Esophagus muscularis mucosa (tissue), 4 donors: ENCODE measurements around the gene TTLL5. TPM values are rescaled to one million over a fixed set of nuclear protein-coding genes. Genes with fewer than 3 reads are reported as not detected.

Source experiments
- DNase-seq: peaks from one replicate; pipeline ENCODE4 v3.0.0-alpha.2; 2017; ENCODE audit errors: extremely low spot score
- H3K27ac ChIP-seq, 4 donors: fragments of 200-600 bp; sonication (generic); replicated peaks in 1 of 4; 1 replicate in 3 of 4; 2 replicates in 1 of 4; pipeline ENCODE4 v1.5.1; 2016 to 2019; ENCODE audit warnings: mild to moderate bottlenecking in 1 of 4
- H3K27me3 ChIP-seq, 4 donors: fragments of 200-600 bp; sonication (generic); one replicate each; pipeline versions ENCODE4 v1.5.1 to v1.6.0; 2016 to 2019
- H3K36me3 ChIP-seq, 4 donors: fragments of 200-600 bp; sonication (generic); one replicate each; pipeline ENCODE4 v1.5.1; 2016 to 2019
- H3K4me1 ChIP-seq, 4 donors: fragments of 200-600 bp; sonication (generic); one replicate each; pipeline ENCODE4 v1.5.1; 2016 to 2019
- H3K4me3 ChIP-seq, 4 donors: fragments of 200-600 bp; sonication (generic); 1 replicate in 2 of 4; 2 replicates in 2 of 4; pipeline ENCODE4 v1.5.1; 2016 to 2019; ENCODE audit warnings: mild to moderate bottlenecking in 4 of 4, moderate library complexity in 1 of 4
- H3K9me3 ChIP-seq, 4 donors: fragments of 200-600 bp; sonication (generic); 1 replicate in 3 of 4; 2 replicates in 1 of 4; pipeline ENCODE4 v1.5.1; 2016 to 2019
- CTCF ChIP-seq, 3 experiments: fragments of 200-600 bp in 2 of 3; fragments of 450-650 bp in 1 of 3; sonication (generic) in 2 of 3; IDR thresholded peaks; one replicate each; pipeline ENCODE4 v1.5.1; 2017 to 2019; ENCODE audit warnings: antibody characterized with exemption in 3 of 3, mild to moderate bottlenecking in 2 of 3, moderate library complexity in 1 of 3
- EP300 ChIP-seq: sonication (generic); formaldehyde crosslinking; IDR thresholded peaks from one replicate; pipeline ENCODE4 v1.6.1; 2017; ENCODE audit warnings: antibody characterized with exemption
- POLR2A ChIP-seq: fragments of 450-650 bp; IDR thresholded peaks from one replicate; pipeline ENCODE4 v1.6.1; 2017; ENCODE audit warnings: antibody characterized with exemption, moderate library complexity, mild to moderate bottlenecking, low read depth
- POLR2AphosphoS5 ChIP-seq, 2 donors: sonication (generic); formaldehyde crosslinking; IDR thresholded peaks; one replicate each; pipeline ENCODE4 v1.6.1; 2017; ENCODE audit warnings: antibody characterized with exemption in 2 of 2
- WGBS: methylation state at CpG from one replicate; pipeline ENCODE4 v1.1.5; 2018; 5-methylcytosine and 5-hydroxymethylcytosine counted together
- intact Hi-C: fragments of 100-400 bp; cut with DNase I; formaldehyde crosslinking; loops from one replicate; pipeline ENCODE4 v1.15.1; 2023
- total RNA-seq, 4 donors: library from RNA; depleted of rRNA; stranded (reverse); fragments of >200 nt; gene quantifications; one replicate each; pipeline versions ENCODE4 v1.1.0 to v1.2.1, GENCODE V29; 2016

The TTLL5 gene
- total RNA-seq, 4 donors from 2014 or later = 16.9 to 26.6 (median 21.2) TPM

GRCh38 chr14:75673345-75674035 lies 12.4 kb downstream of the TTLL5 start:
- intact Hi-C loops = no loop called here

GRCh38 chr14:75675265-75675960 lies 14.4 kb downstream of the TTLL5 start:
- WGBS = 76% methylated on average over 2 of the region's 2 CpGs
- no peak for DNase-seq
- intact Hi-C loops = no loop called here
- Histone ChIP-seq H3K27ac (no peak overlapping the region), H3K4me3 (no peak overlapping the region), H3K4me1 (no peaks in the 10 kb centered on the region), H3K36me3 (peaks cover 0 to 27% (median 6%) of the 10 kb centered on the region in 4 donors), H3K27me3 (no peaks in the 10 kb centered on the region), H3K9me3 (no peaks in the 10 kb centered on the region)
- TF ChIP-seq POLR2AphosphoS5 (IDR thresholded peaks at IDR 0.05) (no peak), EP300 (no peak), CTCF (IDR thresholded peaks at IDR 0.05) (no peak), POLR2A (no peak)

More at GRCh38 chr14:75673345-75674035, 12.4 kb downstream of the TTLL5 start:
- no peak for DNase-seq
- H3K36me3 ChIP-seq = peaks cover 8 to 42% (median 18%) of the 10 kb centered on the region in 4 donors
- 95% methylated on average over 4 of the region's 4 CpGs for WGBS
- H3K4me3 ChIP-seq = no peak overlapping the region
- no peaks in the 10 kb centered on the region for H3K4me1 ChIP-seq
- no peaks in the 10 kb centered on the region for H3K9me3 ChIP-seq
- no peak overlapping the region for H3K27ac ChIP-seq
- no peaks in the 10 kb centered on the region for H3K27me3 ChIP-seq
- TF ChIP-seq EP300 (no peak), CTCF (IDR thresholded peaks at IDR 0.05) (no peak)

GRCh38 chr14:75685910-75686309 lies 24.9 kb downstream of the TTLL5 start:
- DNase-seq = no peak
- H3K36me3 ChIP-seq = peaks cover 16 to 50% (median 41%) of the 10 kb centered on the region in 4 donors

GRCh38 chr14:75689012-75689411 lies 28.0 kb downstream of the TTLL5 start:
- H3K36me3 ChIP-seq = peaks cover 19 to 46% (median 32%) of the 10 kb centered on the region in 4 donors
- no peak overlapping the region for H3K4me3 ChIP-seq
- no peaks in the 10 kb centered on the region for H3K4me1 ChIP-seq
- intact Hi-C loops = no loop called here
- WGBS = 52% methylated on average over 2 of the region's 2 CpGs
- no peaks in the 10 kb centered on the region for H3K27me3 ChIP-seq
- DNase-seq = no peak
- H3K9me3 ChIP-seq = no peaks in the 10 kb centered on the region
- no peak for TF ChIP-seq EP300
- no peak for TF ChIP-seq CTCF (IDR thresholded peaks at IDR 0.05)
- TF ChIP-seq POLR2AphosphoS5 (IDR thresholded peaks at IDR 0.05) = no peak
- no peak overlapping the region for H3K27ac ChIP-seq

More at GRCh38 chr14:75685910-75686309, 24.9 kb downstream of the TTLL5 start:
- Histone ChIP-seq H3K27ac (no peak overlapping the region), H3K4me1 (no peaks in the 10 kb centered on the region), H3K27me3 (no peaks in the 10 kb centered on the region), H3K9me3 (no peaks in the 10 kb centered on the region), H3K4me3 (no peak overlapping the region)
- TF ChIP-seq POLR2A = no peak
- no peak for TF ChIP-seq EP300
- no peak for TF ChIP-seq POLR2AphosphoS5 (IDR thresholded peaks at IDR 0.05)
- no peak for TF ChIP-seq CTCF (IDR thresholded peaks at IDR 0.05)
- WGBS = 95% methylated on average over 2 of the region's 2 CpGs
- intact Hi-C loops = no loop called here
